ENCODE results near the gene GPR15LG. TPM values are rescaled to one million over a fixed set of nuclear protein-coding genes. Genes with fewer than 3 reads are reported as not detected.
"Not testable (repeated sequence)": the region's sequence is repeated elsewhere in the genome, so short reads cannot be mapped to it uniquely, and the experiment has no call there.

Gene GPR15LG
- total RNA-seq, 4 donors from 2014 or later: 10.3 to 25.8 (median 19.7) TPM

- no peak overlapping the region for H3K4me3 ChIP-seq (ENCODE audit: low read depth, poor library complexity, severe bottlenecking)
- no peak for DNase-seq (ENCODE audit: low spot score in 2 of 2)
- intact Hi-C loops (cut with DNase I; ENCODE audit: low total_unique reads): loop anchor here (10.0 kb wide), 1 partner anchor 376 kb away; no protein-coding TSS in a partner anchor
- 29 to 31% methylated on average over 9 of the region's 9 CpGs for WGBS, 2 donors
- TF ChIP-seq POLR2A (IDR thresholded peaks at IDR 0.05): no peak
- no peak for TF ChIP-seq CTCF (IDR thresholded peaks at IDR 0.05)
Measured at GRCh38 chr10:84159076-84159685, 14.4 kb upstream of the GPR15LG start.

GRCh38 chr10:84160663-84161362 lies 12.8 kb upstream of the GPR15LG start:
- intact Hi-C loops (cut with DNase I; ENCODE audit: low total_unique reads): no loop called here
- H3K4me3 ChIP-seq (ENCODE audit: low read depth, poor library complexity, severe bottlenecking): no peak overlapping the region
- 51 to 57% methylated on average over 6 of the region's 6 CpGs for WGBS, 2 donors
- no peak for DNase-seq (ENCODE audit: low spot score in 2 of 2)
- TF ChIP-seq CTCF (IDR thresholded peaks at IDR 0.05) (no peak), POLR2A (IDR thresholded peaks at IDR 0.05) (no peak)

GRCh38 chr10:84163996-84164395 lies 9.6 kb upstream of the GPR15LG start:
- no peak overlapping the region for H3K4me3 ChIP-seq (ENCODE audit: low read depth, poor library complexity, severe bottlenecking)
- TF ChIP-seq POLR2A (IDR thresholded peaks at IDR 0.05) (no peak), CTCF (IDR thresholded peaks at IDR 0.05) (no peak)
- WGBS, 2 donors: 29 to 36% methylated on average over 2 of the region's 2 CpGs
- intact Hi-C loops (cut with DNase I; ENCODE audit: low total_unique reads): no loop called here
- no peak for DNase-seq (ENCODE audit: low spot score in 2 of 2)

GRCh38 chr10:84164442-84164841 lies 9.2 kb upstream of the GPR15LG start:
- no peak overlapping the region for H3K4me3 ChIP-seq (ENCODE audit: low read depth, poor library complexity, severe bottlenecking)
- WGBS, 2 donors: 18 to 33% methylated on average over 2 of the region's 2 CpGs
- intact Hi-C loops (cut with DNase I; ENCODE audit: low total_unique reads): no loop called here
- TF ChIP-seq CTCF (IDR thresholded peaks at IDR 0.05): no peak
- TF ChIP-seq POLR2A (IDR thresholded peaks at IDR 0.05): no peak
- no peak for DNase-seq (ENCODE audit: low spot score in 2 of 2)

- no peak for TF ChIP-seq POLR2A (IDR thresholded peaks at IDR 0.05)
- no peak for TF ChIP-seq CTCF (IDR thresholded peaks at IDR 0.05)
- H3K4me3 ChIP-seq (ENCODE audit: low read depth, poor library complexity, severe bottlenecking): no peak overlapping the region
- 80 to 89% methylated on average over 4 of the region's 4 CpGs for WGBS, 2 donors
- DNase-seq (ENCODE audit: low spot score in 2 of 2): no peak
- intact Hi-C loops (cut with DNase I; ENCODE audit: low total_unique reads): no loop called here
Measured at GRCh38 chr10:84166620-84167288, 6.8 kb upstream of the GPR15LG start.

- DNase-seq (ENCODE audit: low spot score in 2 of 2); H3K4me3 ChIP-seq (ENCODE audit: low read depth, poor library complexity, severe bottlenecking); intact Hi-C loops (cut with DNase I; ENCODE audit: low total_unique reads): not testable (repeated sequence)
- WGBS, 2 donors: 90 to 94% methylated on average over 2 of the region's 2 CpGs
Measured at GRCh38 chr10:84167289-84167653, 6.3 kb upstream of the GPR15LG start.

- H3K4me3 ChIP-seq (ENCODE audit: low read depth, poor library complexity, severe bottlenecking); DNase-seq (ENCODE audit: low spot score in 2 of 2); intact Hi-C loops (cut with DNase I; ENCODE audit: low total_unique reads): not testable (repeated sequence)
- 95 to 96% methylated on average over 10 of the region's 10 CpGs for WGBS, 2 donors
Measured at GRCh38 chr10:84168382-84168781, 5.2 kb upstream of the GPR15LG start.

GRCh38 chr10:84171237-84171636 lies 2.4 kb upstream of the GPR15LG start:
- H3K4me3 ChIP-seq (ENCODE audit: low read depth, poor library complexity, severe bottlenecking); intact Hi-C loops (cut with DNase I; ENCODE audit: low total_unique reads); DNase-seq (ENCODE audit: low spot score in 2 of 2): not testable (repeated sequence)
- WGBS, 2 donors: 67 to 69% methylated on average over 2 of the region's 2 CpGs
